Nephron progenitor cell (in vitro differentiated cells): Measurements from ENCODE around the gene GPHN.
A peak's percentile ranks its signal among the peaks of the same experiment; 100 is the strongest.

ENCODE experiments used
- DNase-seq: peaks from one replicate; pipeline ENCODE4 v3.0.0; 2021
- H3K27ac Mint-ChIP-seq: 2 replicates; pipeline ENCODE4 v1.8.0; 2021; ENCODE audit warnings: mild to moderate bottlenecking, moderate library complexity, mixed read lengths
- H3K27me3 Mint-ChIP-seq: 2 replicates; pipeline ENCODE4 v1.8.0; 2021; ENCODE audit warnings: mild to moderate bottlenecking, low read depth, mixed read lengths; ENCODE audit not compliant: poor library complexity
- H3K36me3 Mint-ChIP-seq: 2 replicates; pipeline ENCODE4 v1.8.0; 2021; ENCODE audit warnings: low read depth, mixed read lengths
- H3K4me1 Mint-ChIP-seq: 2 replicates; pipeline ENCODE4 v1.8.0; 2021; ENCODE audit warnings: mixed read lengths
- H3K4me3 Mint-ChIP-seq: 2 replicates; pipeline ENCODE4 v1.8.0; 2021; ENCODE audit warnings: mild to moderate bottlenecking, moderate library complexity, mixed read lengths
- H3K9me3 Mint-ChIP-seq: 2 replicates; pipeline ENCODE4 v1.8.0; 2021; ENCODE audit warnings: mild to moderate bottlenecking, moderate library complexity, mixed read lengths
- CTCF ChIP-seq: fragments of 200-600 bp; sonication (generic); IDR thresholded peaks from 2 replicates; pipeline ENCODE4 v1.5.0; 2021; ENCODE audit warnings: antibody characterized with exemption

Gene GPHN

GRCh38 chr14:66975251-66975650 is 467.3 kb downstream of the GPHN start:
- Mint-ChIP-seq H3K27ac (no peak overlapping the region), H3K9me3 (no peaks in the 10 kb centered on the region), H3K4me3 (no peak overlapping the region), H3K36me3 (no peaks in the 10 kb centered on the region), H3K4me1 (no peaks in the 10 kb centered on the region), H3K27me3 (no peaks in the 10 kb centered on the region)
- no peak for DNase-seq
- no peak for TF ChIP-seq CTCF

GRCh38 chr14:66979101-66979974 is 471.4 kb downstream of the GPHN start:
- no peak for DNase-seq
- Mint-ChIP-seq H3K4me3 (no peak overlapping the region), H3K36me3 (no peaks in the 10 kb centered on the region), H3K27me3 (no peaks in the 10 kb centered on the region), H3K9me3 (no peaks in the 10 kb centered on the region), H3K4me1 (no peaks in the 10 kb centered on the region), H3K27ac (peak overlapping the region; percentile 74)
- no peak for TF ChIP-seq CTCF

GRCh38 chr14:66982247-66982646 is 474.3 kb downstream of the GPHN start:
- Mint-ChIP-seq H3K4me3 (no peak overlapping the region), H3K9me3 (no peaks in the 10 kb centered on the region), H3K36me3 (no peaks in the 10 kb centered on the region), H3K27me3 (no peaks in the 10 kb centered on the region), H3K27ac (no peak overlapping the region), H3K4me1 (no peaks in the 10 kb centered on the region)
- no peak for DNase-seq
- TF ChIP-seq CTCF: no peak

GRCh38 chr14:66992776-66993175 is 484.8 kb downstream of the GPHN start:
- no peak overlapping the region for H3K4me3 Mint-ChIP-seq
- no peaks in the 10 kb centered on the region for H3K9me3 Mint-ChIP-seq
- no peaks in the 10 kb centered on the region for H3K36me3 Mint-ChIP-seq
- H3K4me1 Mint-ChIP-seq: no peaks in the 10 kb centered on the region
- H3K27me3 Mint-ChIP-seq: no peaks in the 10 kb centered on the region
- no peak for TF ChIP-seq CTCF
- DNase-seq: no peak
- no peak overlapping the region for H3K27ac Mint-ChIP-seq

- TF ChIP-seq CTCF: no peak
- Mint-ChIP-seq H3K27me3 (no peaks in the 10 kb centered on the region), H3K4me1 (no peaks in the 10 kb centered on the region), H3K4me3 (no peak overlapping the region), H3K27ac (no peak overlapping the region), H3K9me3 (no peaks in the 10 kb centered on the region), H3K36me3 (no peaks in the 10 kb centered on the region)
- no peak for DNase-seq
Observed at GRCh38 chr14:66993512-66993911, 485.6 kb downstream of the GPHN start.

- no peak for DNase-seq
- TF ChIP-seq CTCF: no peak
- Mint-ChIP-seq H3K4me3 (no peak overlapping the region), H3K27me3 (no peaks in the 10 kb centered on the region), H3K9me3 (no peaks in the 10 kb centered on the region), H3K4me1 (no peaks in the 10 kb centered on the region), H3K27ac (no peak overlapping the region), H3K36me3 (no peaks in the 10 kb centered on the region)
Observed at GRCh38 chr14:66998013-66998412, 490.1 kb downstream of the GPHN start.
